Measurements from ENCODE around the gene PYDC2.

DNA sequence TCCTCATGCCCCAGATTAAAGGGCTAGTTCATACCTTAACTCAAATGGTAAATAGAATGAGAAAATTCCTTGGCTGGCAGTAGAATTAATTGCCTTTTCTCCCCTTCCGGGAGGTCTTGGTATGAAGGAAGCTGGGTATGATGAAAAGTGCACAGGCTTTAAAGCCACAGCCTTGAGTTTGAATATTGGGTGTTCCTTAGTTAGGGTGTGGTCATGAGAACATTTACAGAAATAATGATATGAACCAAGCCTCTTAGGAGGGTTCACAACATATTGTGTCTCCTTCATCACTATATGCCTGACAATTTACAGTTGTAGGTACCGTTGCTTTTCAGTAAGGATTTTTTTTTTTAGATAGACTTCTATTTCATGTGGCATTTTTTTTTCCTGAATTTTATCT is 48.1 kb downstream of the PYDC2 start:
- TF ChIP-seq E2F6 (IDR thresholded peaks at IDR 0.05; ENCODE audit: borderline replicate concordance, low read depth): no peak
- TF ChIP-seq BHLHE40 (IDR thresholded peaks at IDR 0.05; ENCODE audit: low read depth, low read length): no peak
- no peak for TF ChIP-seq BCL3 (IDR thresholded peaks at IDR 0.05)
- no peak for TF ChIP-seq KDM1A (IDR thresholded peaks at IDR 0.05; ENCODE audit: low read depth)
- no peak for TF ChIP-seq HOXA7 (CRISPR knock-in tag; IDR thresholded peaks at IDR 0.05)
- TF ChIP-seq MAX (IDR thresholded peaks at IDR 0.05): no peak
- no peak for TF ChIP-seq POLR2A (IDR thresholded peaks at IDR 0.05; ENCODE audit: low read length)
- TF ChIP-seq EP300 (IDR thresholded peaks at IDR 0.05): no peak
- no peak for TF ChIP-seq MAFK (IDR thresholded peaks at IDR 0.05; ENCODE audit: partially characterized antibody)
- no peak for TF ChIP-seq PHF8 (IDR thresholded peaks at IDR 0.05; ENCODE audit: borderline replicate concordance, low read depth)
- no peak for TF ChIP-seq RAD21 (conservative IDR thresholded peaks at IDR 0.05 in 1 of 2, IDR thresholded peaks at IDR 0.05 in 1 of 2)
